ENCODE data around the gene GPR62.

DNA sequence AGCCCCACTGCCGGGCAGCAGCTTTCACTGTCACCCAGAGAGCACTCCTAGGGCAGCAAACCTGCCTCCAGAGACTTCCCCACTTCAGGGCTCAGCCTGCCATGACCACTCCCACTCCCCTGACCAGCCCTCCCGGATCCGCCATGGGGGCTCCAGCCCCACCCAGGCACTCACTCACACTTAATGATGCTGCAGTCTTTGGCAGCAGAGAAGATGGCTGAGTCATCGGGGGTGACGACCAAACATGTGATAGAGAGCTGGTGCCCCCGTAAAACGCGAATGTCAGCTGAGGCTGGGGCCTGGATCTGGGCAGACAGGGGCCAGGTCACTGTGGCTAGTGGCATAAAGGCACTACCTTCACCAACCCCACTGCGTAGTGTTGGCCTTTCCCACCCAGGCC is 18.2 kb upstream of the GPR62 start:
- TF ChIP-seq POLR2A (IDR thresholded peaks at IDR 0.05; ENCODE audit: control extremely low read depth in 1 of 2, low read depth in 2 of 2, low read length in 2 of 2) (no peak), CEBPB (IDR thresholded peaks at IDR 0.05; ENCODE audit: low read depth, low read length) (no peak), RAD21 (IDR thresholded peaks at IDR 0.05 in 1 of 2, conservative IDR thresholded peaks at IDR 0.05 in 1 of 2; ENCODE audit: low read depth in 2 of 2, low read length in 2 of 2) (no peak), ATF2 (IDR thresholded peaks at IDR 0.05; ENCODE audit: low read length) (no peak), CHD1 (IDR thresholded peaks at IDR 0.05; ENCODE audit: low read depth, low read length) (no peak), EZH2 (IDR thresholded peaks at IDR 0.05; ENCODE audit: low read depth, low read length, severe bottlenecking) (no peak), POLR2AphosphoS5 (IDR thresholded peaks at IDR 0.05; ENCODE audit: low read depth, low read length) (no peak), EP300 (IDR thresholded peaks at IDR 0.05; ENCODE audit: borderline replicate concordance in 1 of 2, low read depth in 2 of 2, low read length in 2 of 2) (no peak)
- TF ChIP-seq, protein P1, sequence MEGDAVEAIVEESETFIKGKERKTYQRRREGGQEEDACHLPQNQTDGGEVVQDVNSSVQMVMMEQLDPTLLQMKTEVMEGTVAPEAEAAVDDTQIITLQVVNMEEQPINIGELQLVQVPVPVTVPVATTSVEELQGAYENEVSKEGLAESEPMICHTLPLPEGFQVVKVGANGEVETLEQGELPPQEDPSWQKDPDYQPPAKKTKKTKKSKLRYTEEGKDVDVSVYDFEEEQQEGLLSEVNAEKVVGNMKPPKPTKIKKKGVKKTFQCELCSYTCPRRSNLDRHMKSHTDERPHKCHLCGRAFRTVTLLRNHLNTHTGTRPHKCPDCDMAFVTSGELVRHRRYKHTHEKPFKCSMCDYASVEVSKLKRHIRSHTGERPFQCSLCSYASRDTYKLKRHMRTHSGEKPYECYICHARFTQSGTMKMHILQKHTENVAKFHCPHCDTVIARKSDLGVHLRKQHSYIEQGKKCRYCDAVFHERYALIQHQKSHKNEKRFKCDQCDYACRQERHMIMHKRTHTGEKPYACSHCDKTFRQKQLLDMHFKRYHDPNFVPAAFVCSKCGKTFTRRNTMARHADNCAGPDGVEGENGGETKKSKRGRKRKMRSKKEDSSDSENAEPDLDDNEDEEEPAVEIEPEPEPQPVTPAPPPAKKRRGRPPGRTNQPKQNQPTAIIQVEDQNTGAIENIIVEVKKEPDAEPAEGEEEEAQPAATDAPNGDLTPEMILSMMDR (IDR thresholded peaks at IDR 0.05; ENCODE audit: control extremely low read depth in 1 of 3, insufficient read depth in 1 of 3, low read depth in 1 of 3, low read length in 3 of 3) = no peak
- TF ChIP-seq, protein P2, sequence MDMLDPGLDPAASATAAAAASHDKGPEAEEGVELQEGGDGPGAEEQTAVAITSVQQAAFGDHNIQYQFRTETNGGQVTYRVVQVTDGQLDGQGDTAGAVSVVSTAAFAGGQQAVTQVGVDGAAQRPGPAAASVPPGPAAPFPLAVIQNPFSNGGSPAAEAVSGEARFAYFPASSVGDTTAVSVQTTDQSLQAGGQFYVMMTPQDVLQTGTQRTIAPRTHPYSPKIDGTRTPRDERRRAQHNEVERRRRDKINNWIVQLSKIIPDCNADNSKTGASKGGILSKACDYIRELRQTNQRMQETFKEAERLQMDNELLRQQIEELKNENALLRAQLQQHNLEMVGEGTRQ (IDR thresholded peaks at IDR 0.05; ENCODE audit: low read length) = no peak

Data from H1 (cell line).